Hippocampal formation (tissue), 2 donors: ENCODE data around the gene EFCAB6.

Experiments
- DNase-seq, 2 donors: peaks; one replicate each; lab custom pipeline; 2025; lab: John Stamatoyannopoulos, UW

EFCAB6 gene

GRCh38 chr22:43848366-43849171 lies 36.5 kb upstream of the EFCAB6 start:
- DNase-seq = no peak

DNA sequence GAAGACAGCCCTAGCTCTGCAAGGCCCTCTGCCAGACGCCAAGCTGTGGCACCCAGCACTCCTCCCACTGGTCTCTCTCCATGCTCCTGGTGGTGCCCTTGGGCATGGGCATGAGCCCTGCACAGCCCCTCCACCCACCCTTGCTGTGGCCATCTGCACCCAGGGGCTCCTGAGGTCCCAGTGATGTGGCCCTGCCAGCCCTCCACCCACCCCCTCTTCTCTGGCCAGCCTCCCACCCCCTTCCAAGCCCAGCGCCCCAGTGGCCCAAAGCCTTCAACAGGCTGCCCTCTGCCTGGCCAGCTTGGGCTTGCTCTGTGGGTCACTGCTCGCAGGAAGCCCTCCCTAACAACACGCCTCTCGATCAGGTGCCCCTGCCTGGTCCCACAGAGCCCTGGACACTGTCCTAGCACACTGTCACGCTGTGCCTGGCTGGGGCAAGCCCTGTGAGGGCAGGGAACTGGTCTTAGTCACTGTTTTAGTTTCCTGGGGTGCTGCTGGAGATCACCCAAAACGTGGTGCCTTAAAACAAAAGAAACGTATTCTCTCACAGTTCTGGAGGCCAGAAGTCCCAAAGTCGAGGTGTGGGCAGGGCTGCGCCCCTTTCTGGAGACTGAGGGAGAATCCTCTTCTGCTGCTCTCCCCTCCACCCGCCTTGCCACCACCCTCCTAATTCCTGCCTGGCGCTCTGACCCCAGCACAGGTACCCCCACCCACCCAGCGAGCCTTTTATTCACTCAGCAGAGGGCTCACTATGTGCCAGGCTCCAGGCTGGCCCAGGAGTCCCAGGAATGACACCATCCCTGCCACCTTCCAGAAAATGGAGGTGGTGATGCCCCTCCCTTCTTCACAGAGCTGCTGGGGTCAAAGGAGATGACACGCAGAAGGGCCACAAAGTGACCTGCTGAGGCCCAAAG lies 35.5 kb upstream of the EFCAB6 start:
- no peak for DNase-seq

DNA sequence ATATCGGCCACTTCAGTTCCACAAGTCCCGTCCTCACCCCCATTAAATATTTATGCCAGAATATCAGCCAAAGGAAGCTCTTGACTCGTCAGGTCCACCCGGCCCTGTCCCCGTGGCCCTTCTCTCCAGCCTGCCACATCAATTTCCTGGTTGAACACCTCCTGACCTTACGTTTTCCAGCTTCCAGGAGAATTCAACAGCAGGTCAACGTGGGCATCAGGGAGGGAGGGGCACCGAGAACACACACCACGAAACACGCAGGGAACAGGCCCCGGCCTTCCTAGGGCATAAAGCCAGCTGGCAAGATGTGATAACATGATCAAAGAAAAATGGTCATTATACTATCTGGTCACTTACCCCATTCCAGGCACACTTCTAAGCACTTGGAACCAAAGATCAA lies 34.9 kb upstream of the EFCAB6 start:
- no peak for DNase-seq

DNA sequence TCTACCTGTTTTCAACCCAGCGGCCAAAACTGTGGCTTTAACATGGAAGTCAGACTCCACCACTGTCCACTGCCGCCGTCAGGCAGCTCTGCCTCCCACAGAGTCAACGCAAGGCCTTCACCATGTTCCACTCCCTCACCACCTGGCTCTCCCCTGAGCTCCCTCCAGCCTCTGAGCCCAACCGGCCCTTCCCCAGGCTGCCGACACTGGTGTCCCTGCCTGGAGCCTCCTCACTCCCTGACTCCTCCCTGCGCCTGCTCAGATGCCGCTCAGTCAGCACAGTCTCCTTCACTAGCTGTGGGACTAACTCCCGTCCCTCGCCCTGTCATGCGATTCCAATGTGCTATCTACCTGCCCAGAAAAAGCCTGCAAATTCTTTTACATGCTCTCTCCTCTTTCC lies 33.9 kb upstream of the EFCAB6 start:
- DNase-seq = no peak

DNA sequence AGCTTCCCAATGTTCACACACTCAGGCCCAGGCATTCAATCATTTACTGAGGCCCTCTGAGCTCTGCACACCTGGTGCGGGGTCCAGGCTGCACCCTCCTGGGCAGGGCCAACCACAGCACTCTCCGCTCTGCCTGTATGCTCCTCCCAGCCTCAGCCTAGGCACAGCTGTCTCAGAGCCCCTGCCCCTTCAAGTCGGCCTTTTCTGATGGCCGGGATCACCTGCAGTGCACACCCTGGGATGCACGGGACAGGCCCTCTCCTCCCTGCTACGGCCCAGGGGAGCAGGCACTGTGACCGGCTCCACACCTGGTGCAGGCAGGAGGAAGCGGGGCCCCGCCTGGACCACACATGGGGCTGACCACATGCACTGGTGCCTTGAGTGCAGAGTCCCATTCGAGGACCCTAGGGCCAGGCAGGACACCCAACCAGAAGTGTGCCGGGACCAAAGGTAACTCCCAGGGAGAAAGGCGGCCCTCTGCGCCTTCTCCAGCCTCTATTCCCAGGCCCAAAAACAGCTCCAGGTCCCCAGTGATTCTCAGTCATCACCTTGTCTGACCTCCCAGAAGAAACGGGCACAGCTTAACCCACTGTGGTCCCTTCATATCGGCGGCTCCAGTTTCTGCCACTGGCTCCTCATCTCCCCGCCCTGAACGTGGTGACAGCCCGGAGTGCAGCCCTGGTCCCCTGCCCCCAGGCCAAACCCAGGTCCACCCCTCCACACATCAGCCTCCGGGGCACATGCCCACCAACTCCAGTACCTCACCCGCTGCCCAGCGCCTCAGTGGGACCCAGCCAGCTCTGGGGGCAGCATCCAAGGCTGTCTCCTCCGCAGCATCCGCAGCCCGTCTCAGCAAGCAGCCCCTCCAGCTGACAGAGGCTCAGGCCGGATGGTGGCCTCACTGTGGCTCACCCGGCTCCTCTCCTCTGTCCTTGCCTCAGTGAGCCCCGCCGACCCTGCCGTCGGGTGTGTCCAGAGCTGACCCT lies 32.7 kb upstream of the EFCAB6 start:
- no peak for DNase-seq

DNA sequence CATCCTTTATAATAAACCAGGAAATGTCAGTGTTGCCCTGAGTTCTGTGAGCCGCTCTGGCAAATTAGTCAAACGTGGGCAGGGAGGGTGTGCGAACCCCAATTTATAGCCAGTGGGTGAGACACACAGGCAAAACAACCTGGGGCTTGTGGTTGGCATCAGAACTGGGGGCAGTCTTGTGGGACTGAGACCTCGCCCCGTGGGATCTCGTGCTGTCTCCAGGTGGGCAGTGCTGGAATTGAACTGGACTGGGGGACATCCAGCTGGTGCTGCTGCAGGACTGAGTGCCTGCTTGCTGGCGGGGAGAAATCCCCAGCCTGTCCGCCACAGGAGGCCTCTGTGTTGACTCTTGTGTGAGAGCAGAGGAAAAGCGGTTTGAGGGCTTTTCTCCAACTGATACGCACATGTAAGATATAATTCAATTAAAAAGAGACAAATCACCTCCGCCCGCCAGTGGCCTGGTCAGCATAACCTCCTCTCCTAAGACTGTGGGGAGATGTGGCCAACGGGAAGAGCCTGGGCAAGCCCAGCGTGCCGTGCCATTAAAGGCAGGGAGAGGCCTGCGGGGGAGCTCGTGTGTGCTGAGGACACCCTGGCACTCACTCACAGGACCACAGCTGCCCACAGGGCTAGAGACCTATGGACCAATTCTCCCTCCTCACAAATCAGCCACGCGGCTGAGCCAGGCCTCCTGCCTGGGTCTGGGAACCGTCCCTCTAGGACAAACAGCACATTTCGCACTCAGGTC lies 31.9 kb upstream of the EFCAB6 start:
- no peak for DNase-seq

DNA sequence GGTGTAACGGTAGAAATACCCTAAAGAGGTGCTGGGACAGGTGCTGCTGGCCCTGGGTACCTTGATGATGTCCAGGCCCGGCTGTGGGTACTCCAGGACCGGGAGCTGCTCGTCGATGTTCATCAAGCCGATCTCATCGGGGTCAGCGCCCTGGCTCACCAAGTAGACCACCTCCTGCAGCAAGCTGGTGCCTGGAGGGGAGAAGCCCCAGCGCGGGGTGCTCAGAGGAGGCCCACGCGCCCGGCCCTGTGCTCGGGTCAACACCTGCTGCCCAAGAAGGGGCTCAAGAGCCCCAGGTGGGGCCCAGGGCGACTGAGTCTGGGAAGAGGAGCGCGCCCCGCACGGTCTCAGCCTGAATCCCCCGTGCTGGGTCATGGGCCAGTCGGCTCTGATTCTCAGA lies 29.6 kb upstream of the EFCAB6 start:
- DNase-seq = no peak

DNA sequence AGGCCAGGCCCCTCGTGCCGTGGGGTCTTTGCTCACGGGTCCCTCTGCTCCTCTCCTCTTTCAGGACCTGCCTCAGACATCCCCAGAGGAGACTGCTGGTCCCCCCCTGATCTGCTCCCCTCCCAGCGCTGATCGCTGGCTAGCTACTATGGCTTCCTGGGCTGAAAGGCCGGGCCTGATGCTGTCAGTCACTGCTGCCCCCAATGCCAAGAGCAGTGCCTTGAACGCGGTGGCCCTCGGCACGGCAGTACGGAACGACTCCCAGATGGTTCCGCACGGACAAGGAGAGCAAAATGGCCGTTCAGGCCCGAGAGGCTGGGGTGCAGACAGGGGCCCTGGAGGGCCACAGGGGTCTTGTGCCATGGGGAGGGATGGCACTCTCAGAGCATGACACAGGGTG lies 28.7 kb upstream of the EFCAB6 start:
- DNase-seq = no peak

- no peak for DNase-seq
Measured at GRCh38 chr22:43840431-43840830, 28.3 kb upstream of the EFCAB6 start.

DNA sequence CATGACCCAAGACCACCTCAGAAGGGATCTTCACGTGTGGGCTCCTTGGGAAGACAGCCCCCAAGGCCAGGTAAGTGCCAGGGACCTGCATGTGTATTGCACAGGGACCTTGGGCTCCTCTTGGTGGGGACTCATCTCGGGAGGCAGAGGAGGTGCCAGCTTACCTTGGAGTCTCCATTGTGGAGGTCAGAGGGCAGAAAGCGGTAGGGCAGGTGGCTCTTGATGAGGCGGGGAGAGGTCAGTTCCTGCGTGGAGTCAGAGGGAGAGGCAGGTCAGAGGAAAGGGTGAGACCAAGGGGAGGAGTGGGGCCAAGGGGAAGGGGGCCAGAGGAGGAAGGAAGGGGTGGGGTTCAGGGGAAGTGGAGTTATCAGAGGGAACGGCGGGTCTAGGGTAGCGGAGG lies 27.7 kb upstream of the EFCAB6 start:
- DNase-seq = no peak

DNA sequence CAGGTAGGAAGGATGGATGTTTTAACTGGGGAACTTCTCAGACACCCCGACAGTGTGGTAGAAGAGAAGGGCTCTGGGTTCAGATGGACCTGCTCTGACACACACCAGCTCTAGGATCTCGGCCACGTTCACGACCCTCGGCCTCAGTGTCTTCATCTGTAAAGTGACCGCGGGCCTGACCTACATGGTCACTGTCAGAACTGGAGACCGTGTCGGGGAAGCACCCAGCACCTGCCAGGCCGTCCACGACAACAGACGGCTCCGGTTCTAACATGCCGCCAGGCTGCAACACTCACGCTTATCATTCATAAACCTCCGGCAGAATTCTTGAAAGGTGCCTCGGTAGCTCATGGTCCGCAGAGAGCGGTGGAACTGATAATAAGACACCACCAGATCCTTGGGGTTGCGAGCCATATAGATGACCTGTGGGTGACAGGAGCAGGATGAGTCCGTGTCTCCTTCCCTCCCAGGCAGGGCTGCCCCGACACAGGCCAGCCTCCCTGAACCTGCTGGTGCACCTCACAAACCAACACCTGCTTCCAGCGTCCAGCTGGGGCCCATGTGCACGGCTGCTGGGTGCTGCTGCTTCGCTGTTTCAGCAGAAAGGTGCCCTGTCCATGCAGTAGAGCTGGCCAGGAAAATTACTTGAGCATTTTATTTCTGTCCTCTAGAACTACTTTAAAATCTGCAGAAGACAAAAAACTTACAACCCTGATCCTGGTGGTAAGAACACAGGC lies 26.6 kb upstream of the EFCAB6 start:
- no peak for DNase-seq

- no peak for DNase-seq
Measured at GRCh38 chr22:43838161-43838560, 26.1 kb upstream of the EFCAB6 start.

DNA sequence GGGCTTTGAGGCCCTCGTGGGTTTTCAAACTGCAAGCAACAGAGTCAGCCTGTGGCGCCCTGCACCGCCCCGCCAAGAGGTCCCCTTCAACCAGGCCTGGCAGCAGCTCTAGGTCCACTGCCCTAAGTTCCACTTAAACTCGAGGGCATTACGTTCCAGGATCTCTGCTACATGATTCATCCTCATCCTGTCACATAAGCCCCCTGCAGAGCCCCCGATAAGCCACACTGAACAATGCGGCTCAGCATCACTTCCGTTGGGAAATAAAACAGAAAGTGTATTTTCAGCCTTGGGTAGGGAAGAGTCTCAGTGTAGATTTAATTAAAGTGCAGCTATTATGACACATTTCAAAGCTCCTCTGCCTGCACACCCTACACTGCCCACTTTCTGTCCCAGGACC lies 25.6 kb upstream of the EFCAB6 start:
- no peak for DNase-seq

DNA sequence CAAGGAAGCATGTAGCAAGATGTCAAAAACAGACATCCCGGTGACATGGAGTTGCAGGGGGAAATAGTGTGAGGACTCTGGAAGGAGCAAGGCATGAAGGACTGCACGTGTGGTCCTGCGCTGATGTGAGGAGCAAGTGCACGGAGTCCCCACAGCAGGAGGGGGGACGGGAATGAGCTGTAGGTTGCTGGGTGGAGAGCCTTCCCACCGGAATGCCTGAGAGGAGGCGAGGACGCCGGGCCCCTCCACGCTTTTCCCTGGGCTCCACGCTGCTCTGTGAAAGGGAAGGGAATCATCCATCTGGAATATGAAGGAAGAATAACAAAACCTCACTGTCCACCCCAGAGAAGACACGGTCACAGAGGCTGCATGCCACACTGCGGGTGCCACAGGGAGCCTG lies 23.6 kb upstream of the EFCAB6 start:
- DNase-seq = no peak

- DNase-seq = no peak
Measured at GRCh38 chr22:43835166-43835565, 23.1 kb upstream of the EFCAB6 start.

- no peak for DNase-seq
Measured at GRCh38 chr22:43833286-43834240, 21.5 kb upstream of the EFCAB6 start.

GRCh38 chr22:43832393-43833265 lies 20.5 kb upstream of the EFCAB6 start:
- no peak for DNase-seq
